OCI-LY7 (cell line): ENCODE measurements around the gene BTBD6.

Source experiments
- CTCF ChIP-seq: fragments of 200-600 bp; sonication (generic); conservative IDR thresholded peaks from 2 replicates; pipeline ENCODE4 v1.5.1; 2014; ENCODE audit warnings: mild to moderate bottlenecking, antibody characterized with exemption, low read length, moderate library complexity, mixed read lengths
- EZH2phosphoT487 ChIP-seq: fragments of 200-600 bp; sonication (generic); IDR thresholded peaks from 2 replicates; pipeline ENCODE4 v1.6.1; 2018; ENCODE audit warnings: low read depth, borderline replicate concordance, mild to moderate bottlenecking, mixed run types, antibody characterized with exemption, low read length, moderate library complexity, mixed read lengths

GRCh38 chr14:105203057-105203531 is 45.2 kb upstream of the BTBD6 start:
- peak; percentile 93 for TF ChIP-seq CTCF
- no peak for TF ChIP-seq EZH2phosphoT487
